SK-N-MC (cell line): ENCODE data around the gene AZGP1.

ENCODE experiments used
- EZH2 ChIP-seq: fragments of 200-600 bp; sonication (generic); IDR thresholded peaks from one replicate; pipeline ENCODE4 v1.6.1; 2017; ENCODE audit warnings: antibody characterized with exemption
- FOXP2 ChIP-seq: optimal IDR thresholded peaks from 2 replicates; pipeline ENCODE3; 2011; ENCODE audit warnings: mild to moderate bottlenecking, moderate library complexity; ENCODE audit not compliant: insufficient read depth; ENCODE audit errors: extremely low read length, control extremely low read depth
- POLR2AphosphoS5 ChIP-seq: IDR thresholded peaks from 2 replicates; pipeline ENCODE4 v1.6.1; 2012; ENCODE audit warnings: mild to moderate bottlenecking, low read depth, low read length, borderline replicate concordance

- TF ChIP-seq EZH2 (no peak), POLR2AphosphoS5 (no peak), FOXP2 (no peak)
These were observed 37.5 kb upstream of the AZGP1 start for GRCh38 chr7:100013328-100013676.
